ENCODE data around the gene GAS5. TPM values are rescaled to one million over a fixed set of nuclear protein-coding genes. Genes with fewer than 3 reads are reported as not detected.
A peak's percentile ranks its signal among the peaks of the same experiment; 100 is the strongest.

The GAS5 gene
- total and polyA plus RNA-seq, 9 of the 15 experiments (the other 6 are each of a cell fraction or from before 2014, with no cell fraction given): 565 to 1,860 (median 1,006) TPM

DNA sequence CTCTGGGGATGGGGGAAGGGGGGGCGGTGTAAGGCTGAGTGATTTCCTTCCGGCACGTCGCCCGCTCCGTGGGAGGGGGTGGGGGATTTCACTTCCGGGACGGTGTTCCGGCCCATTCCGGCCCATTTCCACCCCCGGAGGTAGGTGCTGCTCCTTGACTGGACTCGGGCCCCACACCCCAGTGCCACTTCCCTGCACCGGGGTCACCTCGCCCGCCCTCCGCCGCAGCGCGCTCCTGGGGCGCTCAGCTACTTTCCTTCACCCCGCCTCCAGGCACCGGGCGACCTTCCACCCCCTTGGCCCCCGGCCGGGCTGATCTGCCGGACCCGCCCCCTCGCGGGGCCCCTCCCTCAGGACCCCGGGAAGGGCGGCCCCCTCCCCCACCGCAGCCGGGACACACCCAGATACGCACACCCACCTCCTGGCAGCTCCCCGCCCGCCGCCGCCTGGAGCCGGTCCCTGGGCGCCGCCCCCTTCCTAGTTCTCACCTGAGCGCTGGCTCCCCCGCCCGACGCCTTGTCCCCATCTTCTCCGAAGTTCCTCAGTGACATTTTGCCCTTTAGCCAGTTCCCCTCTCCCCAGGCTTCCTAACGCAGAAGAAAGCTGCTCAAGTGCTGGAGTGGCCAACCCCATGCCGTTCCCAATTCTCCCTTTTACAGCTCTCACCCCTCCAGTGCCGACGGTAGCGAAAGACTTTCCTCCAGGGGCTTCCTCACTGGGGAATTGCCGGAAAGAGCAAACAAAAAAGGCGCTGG, 654 bp upstream of the GAS5 start, which contains the start of gene ZBTB37 (continued):
- TF ChIP-seq, protein P1, sequence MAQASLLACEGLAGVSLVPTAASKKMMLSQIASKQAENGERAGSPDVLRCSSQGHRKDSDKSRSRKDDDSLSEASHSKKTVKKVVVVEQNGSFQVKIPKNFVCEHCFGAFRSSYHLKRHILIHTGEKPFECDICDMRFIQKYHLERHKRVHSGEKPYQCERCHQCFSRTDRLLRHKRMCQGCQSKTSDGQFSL (CRISPR knock-in tag; IDR thresholded peaks at IDR 0.05): peak; percentile 82; the same call in 1 of the 2 replicates
- TF ChIP-seq, protein P1 (tag; IDR thresholded peaks at IDR 0.05): peak in 1 of 2 experiments; percentile 93; a peak in 2 of 4 replicates
- TF ChIP-seq TEAD4 (IDR thresholded peaks at IDR 0.05; ENCODE audit: low read length) (no peak; the same call in none of the 2 replicates), TEAD4 (CRISPR knock-in tag; IDR thresholded peaks at IDR 0.05; ENCODE audit: borderline replicate concordance) (no peak), ZNF282 (CRISPR knock-in tag; IDR thresholded peaks at IDR 0.05) (no peak), SREBF1 (IDR thresholded peaks at IDR 0.05; ENCODE audit: borderline replicate concordance, low read depth, low read length) (no peak), ZNF140 (CRISPR knock-in tag; IDR thresholded peaks at IDR 0.05) (no peak), MAFK (IDR thresholded peaks at IDR 0.05; ENCODE audit: low read length) (no peak), STAG1 (CRISPR knock-in tag; IDR thresholded peaks at IDR 0.05; ENCODE audit: borderline replicate concordance) (no peak), ZNF444 (CRISPR knock-in tag; IDR thresholded peaks at IDR 0.05) (peak; percentile 79), POLR2AphosphoS5 (IDR thresholded peaks at IDR 0.05; ENCODE audit: control insufficient read depth, insufficient read depth, low read depth, low read length) (no peak), HDAC8 (tag; IDR thresholded peaks at IDR 0.05) (no peak)
- TF ChIP-seq, protein P2, sequence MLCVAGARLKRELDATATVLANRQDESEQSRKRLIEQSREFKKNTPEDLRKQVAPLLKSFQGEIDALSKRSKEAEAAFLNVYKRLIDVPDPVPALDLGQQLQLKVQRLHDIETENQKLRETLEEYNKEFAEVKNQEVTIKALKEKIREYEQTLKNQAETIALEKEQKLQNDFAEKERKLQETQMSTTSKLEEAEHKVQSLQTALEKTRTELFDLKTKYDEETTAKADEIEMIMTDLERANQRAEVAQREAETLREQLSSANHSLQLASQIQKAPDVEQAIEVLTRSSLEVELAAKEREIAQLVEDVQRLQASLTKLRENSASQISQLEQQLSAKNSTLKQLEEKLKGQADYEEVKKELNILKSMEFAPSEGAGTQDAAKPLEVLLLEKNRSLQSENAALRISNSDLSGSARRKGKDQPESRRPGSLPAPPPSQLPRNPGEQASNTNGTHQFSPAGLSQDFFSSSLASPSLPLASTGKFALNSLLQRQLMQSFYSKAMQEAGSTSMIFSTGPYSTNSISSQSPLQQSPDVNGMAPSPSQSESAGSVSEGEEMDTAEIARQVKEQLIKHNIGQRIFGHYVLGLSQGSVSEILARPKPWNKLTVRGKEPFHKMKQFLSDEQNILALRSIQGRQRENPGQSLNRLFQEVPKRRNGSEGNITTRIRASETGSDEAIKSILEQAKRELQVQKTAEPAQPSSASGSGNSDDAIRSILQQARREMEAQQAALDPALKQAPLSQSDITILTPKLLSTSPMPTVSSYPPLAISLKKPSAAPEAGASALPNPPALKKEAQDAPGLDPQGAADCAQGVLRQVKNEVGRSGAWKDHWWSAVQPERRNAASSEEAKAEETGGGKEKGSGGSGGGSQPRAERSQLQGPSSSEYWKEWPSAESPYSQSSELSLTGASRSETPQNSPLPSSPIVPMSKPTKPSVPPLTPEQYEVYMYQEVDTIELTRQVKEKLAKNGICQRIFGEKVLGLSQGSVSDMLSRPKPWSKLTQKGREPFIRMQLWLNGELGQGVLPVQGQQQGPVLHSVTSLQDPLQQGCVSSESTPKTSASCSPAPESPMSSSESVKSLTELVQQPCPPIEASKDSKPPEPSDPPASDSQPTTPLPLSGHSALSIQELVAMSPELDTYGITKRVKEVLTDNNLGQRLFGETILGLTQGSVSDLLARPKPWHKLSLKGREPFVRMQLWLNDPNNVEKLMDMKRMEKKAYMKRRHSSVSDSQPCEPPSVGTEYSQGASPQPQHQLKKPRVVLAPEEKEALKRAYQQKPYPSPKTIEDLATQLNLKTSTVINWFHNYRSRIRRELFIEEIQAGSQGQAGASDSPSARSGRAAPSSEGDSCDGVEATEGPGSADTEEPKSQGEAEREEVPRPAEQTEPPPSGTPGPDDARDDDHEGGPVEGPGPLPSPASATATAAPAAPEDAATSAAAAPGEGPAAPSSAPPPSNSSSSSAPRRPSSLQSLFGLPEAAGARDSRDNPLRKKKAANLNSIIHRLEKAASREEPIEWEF (CRISPR knock-in tag; IDR thresholded peaks at IDR 0.05): no peak
- TF ChIP-seq, protein P3, sequence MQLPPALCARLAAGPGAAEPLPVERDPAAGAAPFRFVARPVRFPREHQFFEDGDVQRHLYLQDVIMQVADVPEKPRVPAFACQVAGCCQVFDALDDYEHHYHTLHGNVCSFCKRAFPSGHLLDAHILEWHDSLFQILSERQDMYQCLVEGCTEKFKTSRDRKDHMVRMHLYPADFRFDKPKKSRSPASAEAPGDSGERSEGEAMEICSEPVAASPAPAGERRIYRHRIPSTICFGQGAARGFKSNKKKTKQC (CRISPR knock-in tag; IDR thresholded peaks at IDR 0.05): peak; percentile 93
- TF ChIP-seq, protein P4, sequence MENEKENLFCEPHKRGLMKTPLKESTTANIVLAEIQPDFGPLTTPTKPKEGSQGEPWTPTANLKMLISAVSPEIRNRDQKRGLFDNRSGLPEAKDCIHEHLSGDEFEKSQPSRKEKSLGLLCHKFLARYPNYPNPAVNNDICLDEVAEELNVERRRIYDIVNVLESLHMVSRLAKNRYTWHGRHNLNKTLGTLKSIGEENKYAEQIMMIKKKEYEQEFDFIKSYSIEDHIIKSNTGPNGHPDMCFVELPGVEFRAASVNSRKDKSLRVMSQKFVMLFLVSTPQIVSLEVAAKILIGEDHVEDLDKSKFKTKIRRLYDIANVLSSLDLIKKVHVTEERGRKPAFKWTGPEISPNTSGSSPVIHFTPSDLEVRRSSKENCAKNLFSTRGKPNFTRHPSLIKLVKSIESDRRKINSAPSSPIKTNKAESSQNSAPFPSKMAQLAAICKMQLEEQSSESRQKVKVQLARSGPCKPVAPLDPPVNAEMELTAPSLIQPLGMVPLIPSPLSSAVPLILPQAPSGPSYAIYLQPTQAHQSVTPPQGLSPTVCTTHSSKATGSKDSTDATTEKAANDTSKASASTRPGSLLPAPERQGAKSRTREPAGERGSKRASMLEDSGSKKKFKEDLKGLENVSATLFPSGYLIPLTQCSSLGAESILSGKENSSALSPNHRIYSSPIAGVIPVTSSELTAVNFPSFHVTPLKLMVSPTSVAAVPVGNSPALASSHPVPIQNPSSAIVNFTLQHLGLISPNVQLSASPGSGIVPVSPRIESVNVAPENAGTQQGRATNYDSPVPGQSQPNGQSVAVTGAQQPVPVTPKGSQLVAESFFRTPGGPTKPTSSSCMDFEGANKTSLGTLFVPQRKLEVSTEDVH (IDR thresholded peaks at IDR 0.05; ENCODE audit: low read depth, partially characterized antibody): peak; percentile 62
- TF ChIP-seq, protein P5, sequence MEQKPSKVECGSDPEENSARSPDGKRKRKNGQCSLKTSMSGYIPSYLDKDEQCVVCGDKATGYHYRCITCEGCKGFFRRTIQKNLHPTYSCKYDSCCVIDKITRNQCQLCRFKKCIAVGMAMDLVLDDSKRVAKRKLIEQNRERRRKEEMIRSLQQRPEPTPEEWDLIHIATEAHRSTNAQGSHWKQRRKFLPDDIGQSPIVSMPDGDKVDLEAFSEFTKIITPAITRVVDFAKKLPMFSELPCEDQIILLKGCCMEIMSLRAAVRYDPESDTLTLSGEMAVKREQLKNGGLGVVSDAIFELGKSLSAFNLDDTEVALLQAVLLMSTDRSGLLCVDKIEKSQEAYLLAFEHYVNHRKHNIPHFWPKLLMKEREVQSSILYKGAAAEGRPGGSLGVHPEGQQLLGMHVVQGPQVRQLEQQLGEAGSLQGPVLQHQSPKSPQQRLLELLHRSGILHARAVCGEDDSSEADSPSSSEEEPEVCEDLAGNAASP (IDR thresholded peaks at IDR 0.05): no peak
